Mammary epithelial cell (primary cell): ENCODE measurements around the gene ODC1.

Experiments
- EZH2 ChIP-seq: IDR thresholded peaks from 2 replicates; pipeline ENCODE4 v1.6.1; 2012; ENCODE audit warnings: low read length, inconsistent platforms, borderline replicate concordance
- TF ChIP-seq, protein P1 (sequence below), 2 donors: IDR thresholded peaks in 1 of 2; conservative IDR thresholded peaks in 1 of 2; 2 replicates each; pipeline ENCODE4 v1.5.1; 2011 to 2012; ENCODE audit warnings: inconsistent platforms in 2 of 2, low read length in 2 of 2, mild to moderate bottlenecking in 2 of 2, control low read depth in 1 of 2, low read depth in 1 of 2; ENCODE audit not compliant: insufficient read depth in 1 of 2; ENCODE audit errors: extremely low read depth in 1 of 2

DNA sequence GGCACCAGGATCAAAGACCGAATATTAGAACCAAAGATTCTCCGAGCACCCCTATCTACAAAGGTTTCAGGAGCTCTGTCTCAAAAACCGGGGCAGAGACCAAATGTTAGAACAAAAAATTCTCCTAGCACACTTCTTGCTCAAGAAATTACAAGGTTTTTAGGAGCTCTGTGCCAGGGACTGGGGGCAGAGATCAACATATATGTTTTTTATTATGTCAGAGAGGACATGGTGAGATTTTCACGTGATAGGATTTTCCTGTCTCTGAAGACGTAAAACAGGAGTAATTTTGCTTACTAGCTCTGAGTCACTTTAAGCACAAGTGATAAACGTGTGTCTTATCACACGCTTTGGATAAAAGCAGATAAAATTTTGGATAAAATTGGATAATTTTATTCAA is 34.8 kb upstream of the ODC1 start:
- TF ChIP-seq EZH2 = no peak
- TF ChIP-seq, protein P1, sequence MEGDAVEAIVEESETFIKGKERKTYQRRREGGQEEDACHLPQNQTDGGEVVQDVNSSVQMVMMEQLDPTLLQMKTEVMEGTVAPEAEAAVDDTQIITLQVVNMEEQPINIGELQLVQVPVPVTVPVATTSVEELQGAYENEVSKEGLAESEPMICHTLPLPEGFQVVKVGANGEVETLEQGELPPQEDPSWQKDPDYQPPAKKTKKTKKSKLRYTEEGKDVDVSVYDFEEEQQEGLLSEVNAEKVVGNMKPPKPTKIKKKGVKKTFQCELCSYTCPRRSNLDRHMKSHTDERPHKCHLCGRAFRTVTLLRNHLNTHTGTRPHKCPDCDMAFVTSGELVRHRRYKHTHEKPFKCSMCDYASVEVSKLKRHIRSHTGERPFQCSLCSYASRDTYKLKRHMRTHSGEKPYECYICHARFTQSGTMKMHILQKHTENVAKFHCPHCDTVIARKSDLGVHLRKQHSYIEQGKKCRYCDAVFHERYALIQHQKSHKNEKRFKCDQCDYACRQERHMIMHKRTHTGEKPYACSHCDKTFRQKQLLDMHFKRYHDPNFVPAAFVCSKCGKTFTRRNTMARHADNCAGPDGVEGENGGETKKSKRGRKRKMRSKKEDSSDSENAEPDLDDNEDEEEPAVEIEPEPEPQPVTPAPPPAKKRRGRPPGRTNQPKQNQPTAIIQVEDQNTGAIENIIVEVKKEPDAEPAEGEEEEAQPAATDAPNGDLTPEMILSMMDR (conservative IDR thresholded peaks at IDR 0.05 in 1 of 2, IDR thresholded peaks at IDR 0.05 in 1 of 2; ENCODE audit: extremely low read depth in 1 of 2, insufficient read depth in 1 of 2, low read depth in 1 of 2, low read length in 2 of 2) = no peak
